Measurements from ENCODE around the gene ABO.

ABO gene

GRCh38 chr9:133276923-133277322, 1.9 kb upstream of the ABO start:
- no peaks in the 10 kb centered on the region for H3K36me3 ChIP-seq (ENCODE audit: low read depth)
- TF ChIP-seq CTCF (IDR thresholded peaks at IDR 0.05; ENCODE audit: poor library complexity, severe bottlenecking): no peak
- H3K27me3 ChIP-seq (ENCODE audit: insufficient read depth, poor library complexity, severe bottlenecking): peaks cover 66% of the 10 kb centered on the region
- H3K4me3 ChIP-seq (ENCODE audit: severe bottlenecking): no peak overlapping the region
- H3K9me3 ChIP-seq (ENCODE audit: severe bottlenecking): no peaks in the 10 kb centered on the region
- no peaks in the 10 kb centered on the region for H3K4me1 ChIP-seq (ENCODE audit: insufficient read depth, poor library complexity, severe bottlenecking)
- DNase-seq (ENCODE audit: low spot score) (no peak), ATAC-seq (ENCODE audit: low read depth) (no peak)
- no peak overlapping the region for H3K27ac ChIP-seq (ENCODE audit: poor library complexity, severe bottlenecking)

- no peak overlapping the region for H3K27ac ChIP-seq (ENCODE audit: poor library complexity, severe bottlenecking)
- no peaks in the 10 kb centered on the region for H3K4me1 ChIP-seq (ENCODE audit: insufficient read depth, poor library complexity, severe bottlenecking)
- H3K36me3 ChIP-seq (ENCODE audit: low read depth): no peaks in the 10 kb centered on the region
- H3K9me3 ChIP-seq (ENCODE audit: severe bottlenecking): no peaks in the 10 kb centered on the region
- no peak for ATAC-seq (ENCODE audit: low read depth)
- no peak overlapping the region for H3K4me3 ChIP-seq (ENCODE audit: severe bottlenecking)
- no peak for TF ChIP-seq CTCF (IDR thresholded peaks at IDR 0.05; ENCODE audit: poor library complexity, severe bottlenecking)
- H3K27me3 ChIP-seq (ENCODE audit: insufficient read depth, poor library complexity, severe bottlenecking): peaks cover 72% of the 10 kb centered on the region
- no peak for DNase-seq (ENCODE audit: low spot score)
Observed at GRCh38 chr9:133276001-133276884, 1.2 kb upstream of the ABO start.

- no peak overlapping the region for H3K27ac ChIP-seq (ENCODE audit: poor library complexity, severe bottlenecking)
- no peaks in the 10 kb centered on the region for H3K9me3 ChIP-seq (ENCODE audit: severe bottlenecking)
- peaks cover 82% of the 10 kb centered on the region for H3K27me3 ChIP-seq (ENCODE audit: insufficient read depth, poor library complexity, severe bottlenecking)
- H3K4me1 ChIP-seq (ENCODE audit: insufficient read depth, poor library complexity, severe bottlenecking): no peaks in the 10 kb centered on the region
- H3K4me3 ChIP-seq (ENCODE audit: severe bottlenecking): no peak overlapping the region
- no peaks in the 10 kb centered on the region for H3K36me3 ChIP-seq (ENCODE audit: low read depth)
- DNase-seq (ENCODE audit: low spot score): no peak
- TF ChIP-seq CTCF (IDR thresholded peaks at IDR 0.05; ENCODE audit: poor library complexity, severe bottlenecking): no peak
- no peak; the same call in 2 of the 3 replicates for ATAC-seq (ENCODE audit: low read depth)
Observed at GRCh38 chr9:133274236-133275104, 531 bp downstream of the ABO start.

GRCh38 chr9:133273819-133274218, 1.2 kb downstream of the ABO start:
- Histone ChIP-seq H3K36me3 (ENCODE audit: low read depth) (no peaks in the 10 kb centered on the region), H3K9me3 (ENCODE audit: severe bottlenecking) (no peaks in the 10 kb centered on the region), H3K4me1 (ENCODE audit: insufficient read depth, poor library complexity, severe bottlenecking) (no peaks in the 10 kb centered on the region), H3K4me3 (ENCODE audit: severe bottlenecking) (no peak overlapping the region), H3K27ac (ENCODE audit: poor library complexity, severe bottlenecking) (no peak overlapping the region), H3K27me3 (ENCODE audit: insufficient read depth, poor library complexity, severe bottlenecking) (peaks cover 79% of the 10 kb centered on the region)
- no peak for ATAC-seq (ENCODE audit: low read depth)
- no peak for DNase-seq (ENCODE audit: low spot score)
- no peak for TF ChIP-seq CTCF (IDR thresholded peaks at IDR 0.05; ENCODE audit: poor library complexity, severe bottlenecking)
